HG02763 (cell line): Measurements from ENCODE around the gene HTR3B.
"Not testable (repeated sequence)": the region's sequence is repeated elsewhere in the genome, so short reads cannot be mapped to it uniquely, and the experiment has no call there.

ENCODE experiments used
- ATAC-seq: cut with Tn5 transposase; IDR thresholded peaks from one replicate; pipeline ENCODE4 v1.9.1; 2021; ENCODE audit warnings: mild to moderate bottlenecking, moderate library complexity; ENCODE audit not compliant: unreplicated experiment

Gene HTR3B

DNA sequence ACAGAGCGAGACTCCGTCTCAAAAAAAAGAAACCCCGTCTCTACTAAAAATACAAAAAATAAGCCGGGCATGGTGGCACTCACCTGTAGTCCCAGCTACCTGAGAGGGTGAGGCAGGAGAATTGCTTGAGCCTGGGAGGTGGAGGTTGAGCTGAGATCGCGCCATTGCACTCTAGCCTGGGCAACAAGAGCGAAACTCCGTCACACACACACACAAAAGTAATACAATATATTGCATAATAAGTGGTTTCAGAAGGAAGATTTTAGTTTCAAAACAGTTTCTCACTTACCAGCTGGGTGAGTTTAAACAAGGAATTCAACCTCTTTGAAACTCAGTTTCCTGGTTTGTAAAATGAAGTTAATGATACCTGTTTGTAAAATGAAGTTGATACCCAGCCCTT, 37.7 kb downstream of the HTR3B start:
- ATAC-seq: no peak

DNA sequence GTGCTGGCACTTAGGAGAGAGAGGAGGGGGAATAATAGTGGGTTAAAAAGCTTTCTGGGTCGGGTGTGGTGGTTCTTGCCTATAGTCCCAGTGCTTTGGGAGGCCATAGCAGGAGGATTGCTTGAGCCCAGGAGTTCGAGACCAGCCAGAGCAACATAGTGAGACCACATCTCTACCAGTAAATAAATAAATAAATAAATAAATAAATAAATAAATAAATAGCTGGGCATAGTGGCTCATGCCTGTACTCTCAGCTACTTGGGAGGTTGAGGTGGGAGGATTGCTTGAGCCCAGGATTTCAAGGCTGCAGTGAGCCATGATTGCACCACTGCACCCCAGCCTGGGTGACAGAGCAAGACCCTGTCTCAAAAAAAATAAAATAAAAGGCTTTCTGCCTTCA, 41.6 kb downstream of the HTR3B start:
- not testable (repeated sequence) for ATAC-seq

DNA sequence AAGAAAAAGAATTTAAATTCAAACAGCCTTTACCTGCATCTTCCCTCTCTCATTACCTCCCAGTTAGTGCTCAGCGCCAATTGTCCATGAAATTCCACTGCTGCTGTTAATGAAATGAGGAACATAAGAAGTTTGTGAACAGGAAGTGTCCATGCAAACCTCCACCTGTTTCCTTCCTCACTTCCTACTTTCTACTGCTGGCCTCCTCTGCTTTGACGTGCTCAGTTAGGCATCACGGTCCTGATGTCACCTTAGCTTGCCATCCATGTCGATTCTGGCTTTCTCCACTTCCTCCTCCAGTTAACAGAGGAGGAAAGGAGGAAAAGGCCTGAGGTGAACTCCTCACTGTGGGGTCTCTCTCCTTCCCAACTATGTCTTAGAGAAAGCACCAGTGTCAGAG, 43.4 kb downstream of the HTR3B start:
- ATAC-seq: no peak

GRCh38 chr11:113949891-113950290, 45.3 kb downstream of the HTR3B start:
- ATAC-seq: no peak

GRCh38 chr11:113951537-113951936, 46.9 kb downstream of the HTR3B start:
- no peak for ATAC-seq

DNA sequence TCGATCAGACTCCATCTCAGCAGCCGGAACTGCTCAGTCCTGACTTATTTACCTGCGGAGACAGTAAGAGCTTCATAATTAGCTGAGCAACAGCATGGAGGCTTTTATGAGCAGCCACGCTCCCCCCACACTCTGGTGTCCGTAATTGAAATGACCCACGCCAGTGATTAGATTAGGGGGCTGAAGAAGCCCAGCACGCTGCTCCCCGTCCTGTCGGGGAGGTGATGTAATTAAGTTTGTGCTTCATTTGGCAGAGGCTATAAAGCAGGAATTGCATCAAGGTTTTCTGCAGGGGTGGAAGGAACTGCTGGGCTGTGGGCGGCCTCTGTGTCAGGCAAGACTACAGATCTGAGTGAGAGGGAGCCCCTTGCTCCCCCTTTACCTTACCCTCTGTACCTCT, 47.5 kb downstream of the HTR3B start:
- ATAC-seq: no peak

- no peak for ATAC-seq
These were observed 48.0 kb downstream of the HTR3B start for GRCh38 chr11:113952588-113952987.

DNA sequence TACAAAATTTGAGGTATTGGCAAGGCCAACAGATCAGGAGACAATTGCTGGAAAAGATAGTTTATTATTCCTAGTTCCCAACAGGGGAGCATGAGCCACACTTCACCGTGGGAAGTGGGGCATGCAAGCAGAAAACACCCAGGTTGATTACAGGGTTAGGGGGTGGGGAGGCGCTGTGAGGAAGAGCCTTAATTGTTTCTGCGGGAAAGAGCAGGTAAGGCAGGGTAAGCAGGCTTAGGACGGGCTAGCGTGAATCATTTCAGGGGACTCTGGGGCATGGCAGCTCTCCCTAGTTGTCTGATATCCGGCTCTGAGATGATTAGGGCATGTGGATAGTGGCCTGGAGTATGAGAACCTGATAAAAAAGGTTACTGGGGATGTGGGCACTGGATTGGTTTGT, 49.6 kb downstream of the HTR3B start:
- ATAC-seq: no peak

DNA sequence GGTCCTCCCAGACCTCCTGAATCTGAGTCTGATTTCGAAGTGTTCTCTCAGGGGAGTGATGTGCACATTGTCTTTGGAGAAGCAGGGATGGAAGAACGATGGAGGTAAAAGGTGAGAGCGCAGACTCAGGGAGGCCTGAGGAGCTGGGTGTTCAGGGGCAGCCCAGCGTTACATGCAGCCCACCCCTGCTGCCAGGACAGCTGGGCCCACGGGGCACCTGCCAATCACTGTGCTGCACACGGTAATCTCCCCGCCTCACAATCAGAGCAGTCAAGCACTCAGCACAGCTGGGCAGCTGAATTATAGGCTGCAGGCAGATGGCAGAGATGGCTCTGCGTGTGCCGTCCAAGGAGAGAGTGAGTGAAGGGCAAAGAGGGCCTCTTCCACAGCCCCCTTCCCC, 52.4 kb downstream of the HTR3B start:
- no peak for ATAC-seq

DNA sequence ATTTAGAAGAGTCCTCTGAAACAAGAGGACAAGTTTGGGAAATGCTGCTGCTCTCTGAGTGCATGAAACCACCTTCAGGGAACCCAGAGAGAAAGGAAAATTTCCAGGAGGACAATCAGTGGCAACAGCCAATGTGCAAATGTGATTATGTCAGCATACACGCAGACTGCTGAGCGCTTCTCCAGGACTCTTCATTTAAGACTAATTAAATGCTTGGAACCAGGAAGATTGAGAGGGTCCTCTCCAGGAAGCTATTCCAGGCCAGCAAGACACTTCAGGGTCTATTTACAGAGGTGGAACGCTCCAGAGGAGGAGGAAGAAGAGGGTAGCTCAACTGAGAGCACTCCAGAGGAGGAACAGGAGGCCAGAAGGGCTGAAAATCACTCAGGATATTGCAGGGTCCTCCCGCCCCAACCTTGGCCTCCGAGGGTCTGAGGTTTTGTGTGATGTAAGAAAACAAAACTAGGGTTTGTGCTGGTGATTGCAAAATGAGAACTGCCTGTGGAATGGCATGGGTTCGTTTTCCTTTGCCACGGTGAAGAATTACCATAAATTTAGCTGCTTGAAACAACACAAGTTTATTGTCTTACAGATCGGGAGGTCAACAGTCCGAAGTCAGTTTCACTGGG, 56.2 kb downstream of the HTR3B start:
- no peak for ATAC-seq

- ATAC-seq: no peak
These were observed 62.8 kb downstream of the HTR3B start for GRCh38 chr11:113967361-113967760.

GRCh38 chr11:113971506-113972195, 67.1 kb downstream of the HTR3B start:
- no peak for ATAC-seq

DNA sequence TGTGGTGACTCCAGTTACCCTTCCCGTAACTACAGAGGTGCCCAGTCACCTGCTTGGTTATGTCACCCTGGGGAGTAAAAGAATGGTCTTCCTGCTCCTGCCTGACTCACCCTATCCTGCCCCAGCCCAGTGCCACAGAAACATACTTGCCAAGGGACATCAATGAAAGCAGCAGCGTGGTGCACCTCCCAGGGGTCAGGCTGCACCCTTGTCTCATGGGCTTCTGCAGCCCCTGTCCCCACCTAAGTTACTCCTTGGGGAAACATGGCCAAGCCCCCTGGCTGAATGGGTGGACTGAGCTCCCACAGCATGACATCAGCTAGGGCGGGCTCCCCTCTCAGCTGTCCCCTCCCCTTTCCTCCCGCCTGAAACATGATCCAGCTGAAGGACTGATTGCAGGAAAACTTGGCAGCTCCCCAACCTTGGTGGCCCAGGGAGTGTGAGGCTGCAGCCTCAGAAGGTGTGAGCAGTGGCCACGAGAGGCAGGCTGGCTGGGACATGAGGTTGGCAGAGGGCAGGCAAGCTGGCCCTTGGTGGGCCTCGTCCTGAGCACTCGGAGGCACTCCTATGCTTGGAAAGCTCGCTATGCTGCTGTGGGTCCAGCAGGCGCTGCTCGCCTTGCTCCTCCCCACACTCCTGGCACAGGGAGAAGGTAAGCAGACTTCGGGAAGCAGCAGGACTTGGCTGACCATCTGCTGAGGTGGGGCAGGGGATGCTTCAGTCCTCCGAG, 70.3 kb downstream of the HTR3B start, which contains the start of gene HTR3A:
HTR3A (plus strand) TSS at position 368 of the 730 bp plus-strand sequence; CDS start at position 586, 218 bp downstream.
- no peak for ATAC-seq

DNA sequence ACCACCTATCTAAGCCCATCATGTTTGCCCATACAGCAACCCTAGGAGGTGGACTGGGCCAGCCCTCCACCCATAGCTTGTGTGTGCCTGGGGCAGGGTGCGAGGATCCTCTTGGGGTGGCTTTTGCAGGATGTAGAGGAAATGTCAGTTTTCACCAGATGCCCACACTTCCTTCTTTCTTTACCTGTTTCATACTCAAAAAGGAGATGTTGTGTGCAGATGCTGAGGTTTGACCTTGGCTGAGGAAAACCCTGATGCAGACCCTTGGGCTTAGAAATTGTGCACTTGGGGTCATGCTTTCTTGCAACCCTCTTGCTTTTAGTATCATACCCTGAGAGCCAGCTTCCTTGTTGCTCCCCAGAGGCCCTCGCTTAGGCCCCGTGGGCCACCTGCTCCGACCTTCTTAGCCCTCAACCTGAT, 72.5 kb downstream of the HTR3B start:
- ATAC-seq: no peak

DNA sequence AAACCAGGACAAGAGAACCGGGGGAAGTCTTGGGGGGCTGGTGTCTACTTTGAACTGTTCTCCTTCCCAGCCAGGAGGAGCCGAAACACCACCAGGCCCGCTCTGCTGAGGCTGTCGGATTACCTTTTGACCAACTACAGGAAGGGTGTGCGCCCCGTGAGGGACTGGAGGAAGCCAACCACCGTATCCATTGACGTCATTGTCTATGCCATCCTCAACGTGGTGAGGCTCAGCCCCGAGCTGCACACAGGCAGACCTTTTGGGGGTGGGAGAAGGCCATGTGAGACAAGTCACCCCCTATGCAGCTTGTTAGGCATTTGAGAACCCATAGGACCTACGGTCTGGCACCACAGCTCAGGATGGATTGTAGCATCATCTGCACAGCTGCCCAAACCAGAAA, 73.1 kb downstream of the HTR3B start:
- ATAC-seq: no peak

GRCh38 chr11:113979431-113979830, 74.8 kb downstream of the HTR3B start:
- no peak for ATAC-seq

GRCh38 chr11:113980785-113981184, 76.2 kb downstream of the HTR3B start:
- no peak for ATAC-seq

DNA sequence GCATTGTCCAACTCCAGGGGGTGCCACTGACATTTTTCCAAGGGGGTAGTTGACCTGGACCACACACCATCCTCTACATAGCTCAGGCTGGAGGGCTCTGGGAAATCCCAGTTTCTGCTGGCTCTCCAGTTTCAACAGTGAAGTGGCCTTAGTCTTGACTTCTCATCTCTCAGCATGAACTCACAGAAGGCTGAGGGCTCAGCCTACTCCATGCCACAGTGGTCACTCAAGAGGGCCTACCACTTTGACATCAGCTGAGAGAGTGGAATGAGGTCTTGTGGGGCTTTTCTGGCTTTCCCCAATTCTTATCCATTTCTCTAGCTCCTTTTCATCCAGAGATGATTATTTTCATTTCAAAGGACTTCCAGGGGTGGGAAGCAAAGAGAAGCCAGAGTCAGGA, 77.7 kb downstream of the HTR3B start:
- no peak for ATAC-seq

- ATAC-seq: no peak
These were observed 80.2 kb downstream of the HTR3B start for GRCh38 chr11:113984781-113985180.

DNA sequence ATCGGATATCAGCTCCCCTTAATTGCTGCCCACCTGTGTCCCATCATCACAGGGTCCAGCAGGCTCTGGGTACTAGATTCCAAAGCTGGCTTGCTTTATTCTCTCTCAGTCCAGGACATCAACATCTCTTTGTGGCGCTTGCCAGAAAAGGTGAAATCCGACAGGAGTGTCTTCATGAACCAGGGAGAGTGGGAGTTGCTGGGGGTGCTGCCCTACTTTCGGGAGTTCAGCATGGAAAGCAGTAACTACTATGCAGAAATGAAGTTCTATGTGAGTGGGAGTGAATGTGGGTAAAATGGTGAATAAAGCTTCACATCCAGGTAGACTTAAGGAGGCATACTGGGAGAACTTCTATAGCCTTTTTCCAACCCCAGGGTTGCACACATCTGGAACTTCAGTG, 81.3 kb downstream of the HTR3B start:
- ATAC-seq: no peak

DNA sequence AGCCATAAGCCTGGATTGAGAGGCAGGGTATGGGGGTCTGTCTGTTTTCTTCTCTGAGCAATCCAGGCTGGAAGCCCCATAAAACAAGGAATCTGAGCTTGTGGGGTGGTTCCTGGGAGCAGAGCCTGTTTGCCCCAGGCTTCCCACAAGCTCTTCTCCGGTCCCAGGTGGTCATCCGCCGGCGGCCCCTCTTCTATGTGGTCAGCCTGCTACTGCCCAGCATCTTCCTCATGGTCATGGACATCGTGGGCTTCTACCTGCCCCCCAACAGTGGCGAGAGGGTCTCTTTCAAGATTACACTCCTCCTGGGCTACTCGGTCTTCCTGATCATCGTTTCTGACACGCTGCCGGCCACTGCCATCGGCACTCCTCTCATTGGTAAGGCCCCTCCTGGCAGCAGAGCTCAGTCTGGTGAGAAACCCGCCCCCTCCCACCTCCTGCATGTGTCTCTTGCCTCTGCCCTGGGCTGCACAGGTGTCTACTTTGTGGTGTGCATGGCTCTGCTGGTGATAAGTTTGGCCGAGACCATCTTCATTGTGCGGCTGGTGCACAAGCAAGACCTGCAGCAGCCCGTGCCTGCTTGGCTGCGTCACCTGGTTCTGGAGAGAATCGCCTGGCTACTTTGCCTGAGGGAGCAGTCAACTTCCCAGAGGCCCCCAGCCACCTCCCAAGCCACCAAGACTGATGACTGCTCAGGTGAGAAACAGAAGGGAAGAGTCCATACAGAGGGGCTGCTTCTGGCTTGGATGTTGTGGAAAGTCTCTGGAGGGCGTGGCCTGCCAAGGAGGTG, 82.0 kb downstream of the HTR3B start:
- ATAC-seq: no peak
